HEK293 (cell line): ENCODE data around the gene CCNI.

Experiments used
- AEBP2 ChIP-seq: fragments of 450-650 bp; formaldehyde crosslinking; IDR thresholded peaks from 2 replicates; pipeline ENCODE4 v1.5.1; 2016; ENCODE audit warnings: missing biosample characterization, missing genetic modification characterization, borderline replicate concordance
- PATZ1 ChIP-seq: fragments of 450-650 bp; formaldehyde crosslinking; IDR thresholded peaks from 2 replicates; pipeline ENCODE4 v1.5.1; 2016; ENCODE audit warnings: missing biosample characterization, missing genetic modification characterization
- ZNF239 ChIP-seq: fragments of 450-650 bp; formaldehyde crosslinking; IDR thresholded peaks from 2 replicates; pipeline ENCODE4 v1.5.1; 2016; ENCODE audit warnings: missing biosample characterization, missing genetic modification characterization
- ZNF510 ChIP-seq: fragments of 450-650 bp; formaldehyde crosslinking; IDR thresholded peaks from 2 replicates; pipeline ENCODE4 v1.5.1; 2018; ENCODE audit warnings: mild to moderate bottlenecking, missing genetic modification characterization, missing biosample characterization; ENCODE audit not compliant: insufficient replicate concordance
- ZNF530 ChIP-seq: fragments of 450-650 bp; formaldehyde crosslinking; IDR thresholded peaks from 2 replicates; pipeline ENCODE4 v1.5.1; 2016; ENCODE audit warnings: low read depth, missing biosample characterization, missing genetic modification characterization
- TF ChIP-seq, protein P1 (sequence below): fragments of 450-650 bp; formaldehyde crosslinking; IDR thresholded peaks from 2 replicates; pipeline ENCODE4 v1.5.1; 2016; ENCODE audit warnings: missing biosample characterization, missing genetic modification characterization

DNA sequence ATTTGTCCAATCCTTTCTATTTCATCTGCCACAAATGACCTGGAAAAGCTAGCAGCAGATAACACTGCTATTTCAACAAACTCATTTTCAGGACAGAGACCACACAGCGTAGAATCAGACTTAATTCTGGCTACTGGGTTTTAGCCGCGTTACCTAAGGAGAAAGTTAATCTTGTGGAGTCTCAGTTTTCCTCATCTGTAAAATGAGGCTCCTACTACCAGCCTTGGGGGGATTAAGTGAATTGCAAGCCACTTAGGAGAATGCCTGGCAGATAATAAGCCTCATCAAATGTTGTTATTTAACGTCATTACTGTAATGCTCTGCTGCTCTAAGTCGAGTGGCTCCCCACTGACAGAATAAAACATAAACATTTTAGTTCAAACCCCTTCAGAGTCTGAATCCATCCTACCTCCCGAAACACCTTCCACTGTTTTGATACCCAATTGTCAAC lies 1.4 kb downstream of the CCNI start:
- TF ChIP-seq ZNF510 (tag by site-specific recombination), result no peak
- no peak for TF ChIP-seq PATZ1
- TF ChIP-seq ZNF530 (tag by site-specific recombination), result no peak
- TF ChIP-seq, protein P1, sequence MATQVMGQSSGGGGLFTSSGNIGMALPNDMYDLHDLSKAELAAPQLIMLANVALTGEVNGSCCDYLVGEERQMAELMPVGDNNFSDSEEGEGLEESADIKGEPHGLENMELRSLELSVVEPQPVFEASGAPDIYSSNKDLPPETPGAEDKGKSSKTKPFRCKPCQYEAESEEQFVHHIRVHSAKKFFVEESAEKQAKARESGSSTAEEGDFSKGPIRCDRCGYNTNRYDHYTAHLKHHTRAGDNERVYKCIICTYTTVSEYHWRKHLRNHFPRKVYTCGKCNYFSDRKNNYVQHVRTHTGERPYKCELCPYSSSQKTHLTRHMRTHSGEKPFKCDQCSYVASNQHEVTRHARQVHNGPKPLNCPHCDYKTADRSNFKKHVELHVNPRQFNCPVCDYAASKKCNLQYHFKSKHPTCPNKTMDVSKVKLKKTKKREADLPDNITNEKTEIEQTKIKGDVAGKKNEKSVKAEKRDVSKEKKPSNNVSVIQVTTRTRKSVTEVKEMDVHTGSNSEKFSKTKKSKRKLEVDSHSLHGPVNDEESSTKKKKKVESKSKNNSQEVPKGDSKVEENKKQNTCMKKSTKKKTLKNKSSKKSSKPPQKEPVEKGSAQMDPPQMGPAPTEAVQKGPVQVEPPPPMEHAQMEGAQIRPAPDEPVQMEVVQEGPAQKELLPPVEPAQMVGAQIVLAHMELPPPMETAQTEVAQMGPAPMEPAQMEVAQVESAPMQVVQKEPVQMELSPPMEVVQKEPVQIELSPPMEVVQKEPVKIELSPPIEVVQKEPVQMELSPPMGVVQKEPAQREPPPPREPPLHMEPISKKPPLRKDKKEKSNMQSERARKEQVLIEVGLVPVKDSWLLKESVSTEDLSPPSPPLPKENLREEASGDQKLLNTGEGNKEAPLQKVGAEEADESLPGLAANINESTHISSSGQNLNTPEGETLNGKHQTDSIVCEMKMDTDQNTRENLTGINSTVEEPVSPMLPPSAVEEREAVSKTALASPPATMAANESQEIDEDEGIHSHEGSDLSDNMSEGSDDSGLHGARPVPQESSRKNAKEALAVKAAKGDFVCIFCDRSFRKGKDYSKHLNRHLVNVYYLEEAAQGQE (tag by site-specific recombination), result no peak
- TF ChIP-seq AEBP2 (tag by site-specific recombination), result no peak
- TF ChIP-seq ZNF239 (tag by site-specific recombination), result no peak
